Skeletal muscle satellite cell (primary cell): Measurements from ENCODE around the gene FRY.

ENCODE experiments used
- H3K27me3 ChIP-seq: 2 replicates; pipeline ENCODE4 v1.7.0; 2013; ENCODE audit warnings: low read length; ENCODE audit not compliant: control insufficient read depth, insufficient read depth
- H3K36me3 ChIP-seq: 2 replicates; pipeline ENCODE4 v1.7.0; 2013; ENCODE audit warnings: mild to moderate bottlenecking, control low read depth, low read length; ENCODE audit not compliant: insufficient read depth
- H3K4me1 ChIP-seq: 2 replicates; pipeline ENCODE4 v1.7.0; 2013; ENCODE audit warnings: low read length; ENCODE audit not compliant: control insufficient read depth, insufficient read depth
- H3K4me2 ChIP-seq: 2 replicates; pipeline ENCODE4 v1.7.0; 2013; ENCODE audit warnings: mild to moderate bottlenecking, low read length
- H3K4me3 ChIP-seq: 2 replicates; pipeline ENCODE4 v1.7.0; 2013; ENCODE audit warnings: low read length
- H3K9ac ChIP-seq: 2 replicates; pipeline ENCODE4 v1.7.0; 2013; ENCODE audit warnings: mild to moderate bottlenecking, low read depth, low read length, moderate library complexity
- H3K9me3 ChIP-seq: replicated peaks from 2 replicates; pipeline ENCODE4 v1.7.0; 2013; ENCODE audit warnings: mild to moderate bottlenecking, control low read depth, low read length

FRY gene

DNA sequence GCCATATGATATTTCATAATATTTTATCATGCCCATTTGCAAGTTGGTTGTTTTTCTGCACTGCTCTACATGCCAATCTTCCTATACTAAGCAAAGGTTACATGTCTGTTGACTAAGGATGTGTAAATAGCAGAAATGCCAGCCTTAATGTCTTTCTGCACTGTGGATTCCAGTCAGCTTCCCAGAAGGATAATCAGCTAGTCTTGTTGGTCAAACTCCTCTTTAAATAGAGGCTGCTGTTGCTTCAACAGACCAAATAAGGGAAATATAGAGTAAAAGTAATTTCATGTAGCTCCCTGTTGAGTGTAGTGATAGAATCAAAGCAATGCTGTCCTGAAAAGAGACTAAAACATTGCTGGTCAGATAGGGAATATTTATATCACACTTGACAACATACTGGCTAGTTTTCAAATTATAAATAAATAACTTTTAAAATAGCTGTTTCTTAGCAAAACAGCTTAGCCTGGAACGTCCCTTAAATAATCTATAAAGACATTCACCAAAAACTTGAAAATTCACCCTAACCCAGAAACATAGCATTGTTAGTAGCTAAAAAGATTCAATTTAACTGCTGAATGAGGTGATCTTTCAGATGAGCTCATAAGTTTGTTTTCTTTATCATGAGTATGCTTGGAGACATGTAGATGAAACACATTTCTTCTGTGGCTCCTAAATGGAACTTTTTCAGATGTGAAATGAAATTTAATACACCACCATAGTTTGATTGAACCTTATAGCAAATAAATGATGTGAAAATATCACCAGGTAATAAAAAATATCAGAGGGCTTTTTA is 56.6 kb downstream of the FRY start:
- Histone ChIP-seq H3K9me3 (no peaks in the 10 kb centered on the region), H3K36me3 (no peaks in the 10 kb centered on the region), H3K9ac (no peak overlapping the region), H3K27me3 (no peaks in the 10 kb centered on the region), H3K4me2 (no peak overlapping the region), H3K4me1 (no peaks in the 10 kb centered on the region), H3K4me3 (no peak overlapping the region)

DNA sequence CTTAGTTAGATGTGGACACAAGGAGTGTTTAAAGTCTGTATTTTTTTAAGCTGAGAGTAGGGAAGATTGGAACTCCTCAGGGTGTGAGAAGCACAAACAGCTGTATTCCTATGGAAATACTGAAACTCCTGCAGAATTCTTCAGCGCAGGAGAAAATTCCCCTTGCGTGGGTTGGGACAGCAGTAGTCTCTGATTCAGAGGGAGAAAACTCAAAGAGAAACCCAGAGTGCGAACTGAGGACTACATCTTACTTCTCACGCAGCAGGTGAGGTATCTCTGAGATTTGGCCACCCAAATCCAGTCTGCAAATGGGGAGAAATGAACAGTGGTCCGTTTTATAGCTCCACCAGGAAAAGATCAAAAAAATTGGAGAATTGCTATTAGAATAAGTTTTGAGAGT is 60.9 kb downstream of the FRY start:
- no peaks in the 10 kb centered on the region for H3K27me3 ChIP-seq
- no peak overlapping the region for H3K4me2 ChIP-seq
- no peaks in the 10 kb centered on the region for H3K9me3 ChIP-seq
- H3K36me3 ChIP-seq: no peaks in the 10 kb centered on the region
- H3K4me1 ChIP-seq: no peaks in the 10 kb centered on the region
- no peak overlapping the region for H3K9ac ChIP-seq
- no peak overlapping the region for H3K4me3 ChIP-seq

DNA sequence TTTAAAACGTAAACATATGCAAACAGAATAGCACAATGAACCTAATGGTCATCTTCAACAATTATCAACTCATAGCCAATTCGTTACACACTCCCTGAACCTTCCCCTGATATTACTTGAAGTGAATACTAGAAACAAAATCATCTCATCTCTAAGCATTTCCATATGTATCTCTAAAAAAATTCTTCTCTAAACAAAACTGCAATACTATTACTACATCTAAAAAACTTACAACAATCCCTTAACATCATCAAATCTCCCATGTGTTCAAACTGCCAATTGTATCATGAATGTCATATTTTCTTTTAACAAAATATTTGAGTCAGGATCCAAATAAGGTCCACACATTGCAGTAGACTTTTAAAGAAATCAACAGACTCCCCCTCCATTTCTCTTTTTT is 61.4 kb downstream of the FRY start:
- Histone ChIP-seq H3K4me2 (no peak overlapping the region), H3K4me3 (no peak overlapping the region), H3K27me3 (no peaks in the 10 kb centered on the region), H3K9me3 (no peaks in the 10 kb centered on the region), H3K36me3 (no peaks in the 10 kb centered on the region), H3K9ac (no peak overlapping the region), H3K4me1 (no peaks in the 10 kb centered on the region)

DNA sequence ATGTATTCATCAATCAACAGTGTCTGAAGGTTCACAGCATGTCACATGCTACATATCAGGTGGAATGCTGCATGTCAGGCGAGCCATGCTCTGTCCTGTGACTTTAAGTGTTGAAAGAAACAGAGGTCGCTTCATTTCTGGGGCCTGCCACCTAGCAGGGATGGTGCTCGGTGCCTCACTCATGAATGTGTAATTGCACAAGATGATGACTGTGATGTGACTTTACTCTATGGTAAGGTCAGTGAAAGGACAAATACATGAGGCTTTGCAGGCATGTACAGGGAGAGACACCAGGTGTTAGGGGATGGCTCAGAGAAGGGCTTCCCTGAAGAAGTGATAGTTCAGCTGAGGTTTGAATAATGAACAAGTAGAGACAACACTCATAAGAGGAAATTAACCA is 66.7 kb downstream of the FRY start:
- Histone ChIP-seq H3K4me2 (no peak overlapping the region), H3K9me3 (no peaks in the 10 kb centered on the region), H3K9ac (no peak overlapping the region), H3K27me3 (no peaks in the 10 kb centered on the region), H3K4me1 (no peaks in the 10 kb centered on the region), H3K4me3 (no peak overlapping the region), H3K36me3 (no peaks in the 10 kb centered on the region)

DNA sequence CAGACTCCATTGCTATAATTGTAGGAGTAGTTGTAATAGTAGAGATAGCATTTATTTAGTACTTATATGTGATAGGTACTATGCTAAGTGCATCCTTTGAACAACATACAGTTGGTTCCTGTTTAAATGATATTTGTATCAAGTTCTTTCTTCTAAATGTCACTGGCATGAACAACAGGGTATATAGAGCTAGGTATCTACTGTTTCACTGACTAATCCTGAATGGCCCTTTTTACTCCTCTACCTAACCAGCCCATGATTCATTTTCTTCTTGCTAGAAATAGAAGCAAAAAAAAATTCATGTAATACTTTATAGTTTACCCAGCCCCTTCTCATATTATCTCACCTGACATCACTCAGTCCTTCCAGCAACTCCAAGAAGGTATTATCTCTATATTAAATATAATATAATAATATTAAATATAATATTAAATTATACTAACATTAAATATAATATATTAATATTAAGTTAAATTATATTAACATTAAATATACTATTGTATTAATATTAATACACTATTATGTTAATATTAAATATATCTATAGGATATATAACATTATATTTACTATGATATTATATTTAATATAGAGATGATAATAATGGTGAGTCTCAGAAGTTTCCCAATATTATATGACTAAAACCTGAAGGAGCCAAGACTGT is 74.2 kb downstream of the FRY start:
- H3K9ac ChIP-seq: no peak overlapping the region
- no peak overlapping the region for H3K4me3 ChIP-seq
- no peaks in the 10 kb centered on the region for H3K4me1 ChIP-seq
- no peaks in the 10 kb centered on the region for H3K36me3 ChIP-seq
- no peaks in the 10 kb centered on the region for H3K9me3 ChIP-seq
- no peaks in the 10 kb centered on the region for H3K27me3 ChIP-seq
- no peak overlapping the region for H3K4me2 ChIP-seq

DNA sequence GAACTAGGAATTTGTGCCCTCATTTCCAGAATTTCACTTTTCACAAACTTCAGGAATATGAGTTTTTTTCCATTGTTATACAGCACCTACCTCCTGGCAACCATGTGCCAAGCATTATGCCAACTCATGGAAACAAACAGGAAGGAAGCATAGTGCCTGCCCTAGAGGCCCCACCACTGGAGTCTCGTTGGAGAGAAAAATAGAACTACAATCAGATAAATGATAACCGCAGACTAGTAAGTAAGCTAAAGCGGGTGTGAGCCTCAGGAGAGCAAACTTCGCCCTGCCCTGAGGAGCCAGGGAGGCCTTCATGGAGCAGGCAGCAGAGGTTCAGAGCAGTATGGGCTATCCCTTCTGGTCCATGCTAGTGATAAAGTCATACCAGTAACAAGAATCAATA is 75.9 kb downstream of the FRY start:
- no peaks in the 10 kb centered on the region for H3K4me1 ChIP-seq
- no peak overlapping the region for H3K4me2 ChIP-seq
- H3K4me3 ChIP-seq: no peak overlapping the region
- H3K36me3 ChIP-seq: no peaks in the 10 kb centered on the region
- no peaks in the 10 kb centered on the region for H3K9me3 ChIP-seq
- H3K9ac ChIP-seq: no peak overlapping the region
- no peaks in the 10 kb centered on the region for H3K27me3 ChIP-seq

DNA sequence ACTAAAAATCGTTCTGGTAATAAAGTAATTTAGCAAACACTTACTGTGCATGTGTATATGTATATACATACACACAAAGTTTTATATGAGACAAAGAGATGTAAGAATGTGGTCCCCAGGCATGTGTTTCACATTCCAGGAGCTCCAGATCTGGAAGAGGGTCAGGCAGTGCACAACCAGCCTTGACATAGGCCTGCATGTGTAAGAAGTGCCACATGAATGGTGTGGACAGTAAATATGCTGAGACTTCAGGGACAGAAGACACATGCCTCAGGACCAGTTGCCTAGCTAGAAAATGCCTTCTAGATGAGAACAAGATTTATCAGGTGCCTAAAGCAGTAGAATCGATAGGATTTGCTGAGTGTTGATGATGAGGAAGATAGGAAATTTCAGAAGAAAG is 76.4 kb downstream of the FRY start:
- Histone ChIP-seq H3K27me3 (no peaks in the 10 kb centered on the region), H3K4me2 (no peak overlapping the region), H3K9ac (no peak overlapping the region), H3K4me1 (no peaks in the 10 kb centered on the region), H3K9me3 (no peaks in the 10 kb centered on the region), H3K4me3 (no peak overlapping the region), H3K36me3 (no peaks in the 10 kb centered on the region)

DNA sequence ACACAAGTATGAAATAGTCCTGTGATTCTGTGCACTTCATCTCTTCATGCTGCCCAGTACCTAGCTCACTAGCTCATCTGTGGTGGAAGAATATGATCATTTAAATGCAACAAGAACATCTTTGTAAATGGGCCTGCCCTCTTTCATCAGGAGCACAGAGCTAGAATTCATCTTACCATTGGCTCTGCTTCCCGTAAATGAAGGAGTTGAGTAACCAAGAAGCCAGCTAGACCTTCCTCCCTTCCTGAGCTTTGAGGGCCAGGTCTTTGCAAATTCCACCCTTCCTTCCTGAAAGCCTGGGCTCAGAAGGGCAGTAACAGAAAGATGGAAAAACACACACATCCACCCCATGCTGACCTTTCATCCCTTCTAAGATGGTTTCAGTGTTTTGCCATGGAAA is 82.0 kb downstream of the FRY start:
- Histone ChIP-seq H3K36me3 (no peaks in the 10 kb centered on the region), H3K27me3 (no peaks in the 10 kb centered on the region), H3K9ac (no peak overlapping the region), H3K4me2 (no peak overlapping the region), H3K4me1 (no peaks in the 10 kb centered on the region), H3K9me3 (no peaks in the 10 kb centered on the region), H3K4me3 (no peak overlapping the region)

DNA sequence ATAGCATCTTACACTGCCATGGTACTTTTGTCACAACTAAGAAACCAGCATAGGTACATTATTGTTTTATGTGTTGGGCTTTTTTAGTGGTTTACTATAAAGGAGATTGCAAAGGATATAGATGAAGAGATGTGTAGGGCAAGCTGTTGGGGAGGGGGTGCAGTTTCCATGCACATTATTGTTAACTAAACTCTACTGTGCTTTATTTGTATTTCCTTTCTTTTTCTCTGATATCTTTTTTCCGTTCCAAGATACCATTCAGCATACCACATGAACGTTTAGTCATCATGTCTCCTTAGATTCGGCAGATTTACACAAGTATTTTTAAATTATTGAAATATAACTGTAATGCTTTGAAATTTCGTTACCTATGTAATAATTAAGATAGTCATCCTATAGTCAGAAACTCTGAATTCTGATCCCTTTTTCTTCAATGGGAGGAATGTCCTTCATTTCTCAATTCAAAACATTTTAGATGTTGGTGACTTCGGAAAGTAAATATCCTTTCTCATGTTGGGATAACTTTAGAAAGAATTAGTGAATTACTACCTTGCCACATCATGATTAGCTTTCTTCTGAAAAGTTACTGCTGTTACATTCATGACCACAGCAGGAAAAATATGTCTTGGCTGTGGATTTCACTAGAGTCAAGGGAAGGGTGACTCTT is 82.8 kb downstream of the FRY start:
- Histone ChIP-seq H3K27me3 (no peaks in the 10 kb centered on the region), H3K4me3 (no peak overlapping the region), H3K9ac (no peak overlapping the region), H3K4me1 (no peaks in the 10 kb centered on the region), H3K36me3 (no peaks in the 10 kb centered on the region), H3K9me3 (no peaks in the 10 kb centered on the region), H3K4me2 (no peak overlapping the region)

DNA sequence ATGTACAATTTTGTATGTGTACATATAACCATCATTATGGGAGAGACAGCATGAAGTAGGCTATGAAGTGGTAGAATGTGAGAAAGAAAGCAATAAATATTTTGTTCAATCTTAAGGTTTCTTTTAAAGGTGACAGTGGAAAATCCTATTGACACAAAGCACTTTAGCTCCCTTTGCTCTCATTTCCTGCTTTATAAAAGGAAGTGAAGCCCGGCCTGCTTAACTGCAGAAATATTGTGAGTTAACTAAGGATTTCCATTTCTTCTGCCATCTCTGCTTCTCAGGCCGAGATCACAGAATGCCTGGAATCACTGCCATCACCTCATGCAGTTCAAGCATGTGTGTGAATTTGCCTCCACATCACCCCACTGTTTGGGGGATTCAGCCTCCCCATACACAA is 83.5 kb downstream of the FRY start:
- no peaks in the 10 kb centered on the region for H3K4me1 ChIP-seq
- no peak overlapping the region for H3K4me3 ChIP-seq
- no peak overlapping the region for H3K9ac ChIP-seq

DNA sequence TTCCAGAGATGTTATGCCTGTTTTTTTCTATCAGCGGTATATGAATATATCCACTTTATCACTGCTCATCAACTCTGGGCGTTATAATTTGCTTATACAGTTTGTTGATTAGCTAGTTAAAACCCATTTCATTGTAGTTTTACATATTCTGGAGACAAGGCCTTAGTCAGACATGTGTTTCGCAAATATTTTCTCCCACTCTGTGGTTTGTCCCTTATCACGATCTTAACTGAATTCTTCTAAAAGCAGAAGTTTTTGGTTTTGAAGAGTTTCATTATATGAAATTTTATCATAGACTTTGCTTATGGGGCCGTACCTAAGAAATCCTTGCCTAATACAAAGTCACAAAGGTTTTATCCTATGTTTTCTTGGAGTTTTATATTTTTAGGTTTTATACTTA is 84.6 kb downstream of the FRY start:
- Histone ChIP-seq H3K9ac (no peak overlapping the region), H3K4me3 (no peak overlapping the region), H3K4me2 (no peak overlapping the region), H3K4me1 (no peaks in the 10 kb centered on the region), H3K36me3 (no peaks in the 10 kb centered on the region), H3K27me3 (no peaks in the 10 kb centered on the region), H3K9me3 (no peaks in the 10 kb centered on the region)

More for the DNA sequence above, 83.5 kb downstream of the FRY start:
- no peaks in the 10 kb centered on the region for H3K9me3 ChIP-seq
- H3K4me2 ChIP-seq: no peak overlapping the region
- no peaks in the 10 kb centered on the region for H3K27me3 ChIP-seq
- no peaks in the 10 kb centered on the region for H3K36me3 ChIP-seq
